Measurements from ENCODE around the gene RASD2. TPM values are rescaled to one million over a fixed set of nuclear protein-coding genes. Genes with fewer than 3 reads are reported as not detected.
A peak's percentile ranks its signal among the peaks of the same experiment; 100 is the strongest.

Gene RASD2
- total and polyA plus RNA-seq, 2 donors (not counting 1 experiment from before 2014, with no cell fraction given), result 0.07 TPM; not detected in 1

DNA sequence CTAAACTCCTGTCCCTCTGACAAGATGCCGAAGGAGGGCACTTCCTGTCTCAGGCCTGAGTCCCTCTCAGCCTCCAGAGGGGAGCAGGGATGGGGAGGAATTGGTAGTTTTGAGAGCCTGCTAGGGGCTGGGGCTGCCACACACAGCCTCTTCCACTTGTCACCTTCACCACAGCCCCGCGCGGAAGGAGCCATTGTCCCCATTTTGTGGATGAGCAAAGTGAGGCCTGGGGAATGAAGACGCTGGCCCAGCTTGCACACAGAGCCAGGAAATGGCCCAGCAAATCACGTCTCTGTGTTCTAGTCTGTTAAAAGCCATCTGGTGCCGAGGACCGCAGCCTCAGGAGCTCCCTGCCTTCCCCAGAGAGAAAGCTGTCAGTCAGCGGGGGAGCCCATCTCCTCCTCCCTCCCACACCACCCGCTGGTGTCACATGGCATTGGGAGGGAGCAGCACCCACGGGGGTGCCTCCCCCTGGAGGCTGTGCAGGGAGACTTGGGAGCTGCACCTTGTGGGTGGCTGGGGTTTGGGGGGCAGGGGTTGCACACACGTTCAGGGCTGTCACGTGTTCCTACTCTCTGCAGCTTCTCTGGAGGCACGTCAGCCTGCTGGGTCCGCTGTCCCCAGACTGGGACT lies 34.6 kb downstream of the RASD2 start:
- H3K4me1 Mint-ChIP-seq, result no peaks in the 10 kb centered on the region

More for the DNA sequence above, 34.6 kb downstream of the RASD2 start:
- no peak overlapping the region for H3K9ac ChIP-seq (ENCODE audit: low read length)
- peak; percentile 21 for ATAC-seq (ENCODE audit: low read depth)
- 40% methylated on average over 10 of the region's 15 CpGs for WGBS (ENCODE audit: insufficient coverage)
- Mint-ChIP-seq H3K27me3 (peaks cover 17% of the 10 kb centered on the region), H3K27ac (no peak overlapping the region), H3K9me3 (ENCODE audit: insufficient read depth) (no peaks in the 10 kb centered on the region), H3K4me3 (no peak overlapping the region)
- H4K20me1 ChIP-seq (ENCODE audit: control insufficient read depth, insufficient read depth, low read length, poor library complexity, severe bottlenecking), result no peaks in the 10 kb centered on the region
- H3K36me3 ChIP-seq (replicated peaks in 1 of 2; ENCODE audit: control extremely low read depth in 1 of 2, control insufficient read depth in 1 of 2, extremely low read depth in 1 of 2, insufficient read depth in 2 of 2, low read length in 1 of 2), result no peaks in the 10 kb centered on the region
- POLR2A ChIA-PET, result no interaction called here
- no peak for DNase-seq
- no peak overlapping the region for H2AFZ ChIP-seq (ENCODE audit: insufficient read depth, low read depth, low read length, poor library complexity, severe bottlenecking)
- CTCF ChIA-PET, result interaction anchor here (1.0 kb wide), 1 partner anchor 225 kb away, joined by 3 read pairs; no protein-coding TSS in a partner anchor
- H3K4me3 ChIP-seq (ENCODE audit: control extremely low read depth in 1 of 5, extremely low read depth in 1 of 5, insufficient read depth in 1 of 5, low read depth in 2 of 5, low read length in 4 of 5), result no peak overlapping the region
- no peak overlapping the region for H3K27ac ChIP-seq (ENCODE audit: low read length in 2 of 2)
- H3K27me3 ChIP-seq (replicated peaks in 1 of 4; ENCODE audit: control extremely low read depth in 1 of 4, control insufficient read depth in 3 of 4, insufficient read depth in 4 of 4, low read length in 3 of 4), result peaks cover 0 to 11% (median 0%) of the 10 kb centered on the region in 4 experiments
- TF ChIP-seq EZH2 (IDR thresholded peaks at IDR 0.05; ENCODE audit: borderline replicate concordance, insufficient read depth, low read depth, low read length, poor library complexity, severe bottlenecking) (no peak), CTCF (IDR thresholded peaks at IDR 0.05) (no peak)
- H3K4me1 ChIP-seq (ENCODE audit: control insufficient read depth in 2 of 2, insufficient read depth in 2 of 2, low read length in 2 of 2), result no peaks in the 10 kb centered on the region
- intact Hi-C loops (cut with micrococcal nuclease), result no loop called here
- no peaks in the 10 kb centered on the region for H3K79me2 ChIP-seq (ENCODE audit: control insufficient read depth, insufficient read depth, low read length)
- no peak overlapping the region for H3K4me2 ChIP-seq (replicated peaks; ENCODE audit: low read depth, low read length, poor library complexity, severe bottlenecking)
- H3K9me3 ChIP-seq (ENCODE audit: control extremely low read depth in 1 of 3, control insufficient read depth in 2 of 3, insufficient read depth in 1 of 3, low read length in 2 of 3), result no peaks in the 10 kb centered on the region

Measured in B cell (primary cell).